H9 (cell line): ENCODE data around the gene UBXN11. TPM values are rescaled to one million over a fixed set of nuclear protein-coding genes. Genes with fewer than 3 reads are reported as not detected.

Experiments
- DNase-seq: peaks from one replicate; pipeline ENCODE4 v3.0.0-alpha.2; 2017
- H2AFZ ChIP-seq: one replicate; pipeline ENCODE4 v1.6.1; 2013; ENCODE audit warnings: mild to moderate bottlenecking, low read length, control low read depth, moderate library complexity
- H2AK5ac ChIP-seq: 2 replicates; pipeline ENCODE4 v1.6.1; 2013; ENCODE audit warnings: low read length, control low read depth, mixed read lengths; ENCODE audit not compliant: insufficient read length
- H2BK120ac ChIP-seq: one replicate; pipeline ENCODE4 v1.6.1; 2013; ENCODE audit warnings: low read depth, mild to moderate bottlenecking, low read length, control low read depth, inconsistent platforms; ENCODE audit not compliant: poor library complexity, severe bottlenecking
- H2BK12ac ChIP-seq: 2 replicates; pipeline ENCODE4 v1.6.1; 2013; ENCODE audit warnings: low read length, control low read depth, mixed read lengths, low read depth; ENCODE audit not compliant: insufficient read length
- H2BK15ac ChIP-seq: 2 replicates; pipeline ENCODE4 v1.6.1; 2013; ENCODE audit warnings: low read depth, low read length, control low read depth
- H2BK20ac ChIP-seq: one replicate; pipeline ENCODE4 v1.6.1; 2013; ENCODE audit warnings: low read depth, mild to moderate bottlenecking, low read length, control low read depth, inconsistent platforms; ENCODE audit not compliant: poor library complexity, severe bottlenecking
- H2BK5ac ChIP-seq: 2 replicates; pipeline ENCODE4 v1.6.1; 2013; ENCODE audit warnings: low read length, control low read depth, mixed read lengths; ENCODE audit not compliant: insufficient read length
- H3K14ac ChIP-seq: 2 replicates; pipeline ENCODE4 v1.6.1; 2013; ENCODE audit warnings: low read length, control low read depth; ENCODE audit not compliant: insufficient read depth
- H3K18ac ChIP-seq: 2 replicates; pipeline ENCODE4 v1.6.1; 2013; ENCODE audit warnings: low read depth, mild to moderate bottlenecking, mixed read lengths, low read length, control low read depth; ENCODE audit not compliant: insufficient read length
- H3K23ac ChIP-seq: 2 replicates; pipeline ENCODE4 v1.6.1; 2013; ENCODE audit warnings: low read length, control low read depth, mixed read lengths, low read depth; ENCODE audit not compliant: insufficient read length
- H3K23me2 ChIP-seq: 2 replicates; pipeline ENCODE4 v1.6.1; 2013; ENCODE audit warnings: low read depth, mild to moderate bottlenecking, mixed read lengths, low read length, control low read depth; ENCODE audit not compliant: insufficient read length, poor library complexity, severe bottlenecking
- H3K27ac ChIP-seq: 2 replicates; pipeline ENCODE4 v1.5.1; 2013; ENCODE audit warnings: low read length, control low read depth, mixed read lengths, low read depth; ENCODE audit not compliant: insufficient read length
- H3K27me3 ChIP-seq: 2 replicates; pipeline ENCODE4 v1.6.1; 2013; ENCODE audit warnings: low read length, control low read depth, inconsistent platforms; ENCODE audit not compliant: insufficient read depth
- H3K4ac ChIP-seq: 2 replicates; pipeline ENCODE4 v1.6.1; 2013; ENCODE audit warnings: low read depth, mild to moderate bottlenecking, control low read depth, inconsistent platforms, low read length, moderate library complexity
- H3K4me1 ChIP-seq: 2 replicates; pipeline ENCODE4 v1.6.1; 2013; ENCODE audit warnings: low read length, control low read depth, inconsistent platforms; ENCODE audit not compliant: insufficient read depth
- H3K4me2 ChIP-seq: 2 replicates; pipeline ENCODE4 v1.6.1; 2013; ENCODE audit warnings: low read length, control low read depth, mixed read lengths; ENCODE audit not compliant: insufficient read length, insufficient read depth
- H3K56ac ChIP-seq: 2 replicates; pipeline ENCODE4 v1.6.1; 2013; ENCODE audit warnings: low read depth, mild to moderate bottlenecking, mixed read lengths, low read length, control low read depth; ENCODE audit not compliant: insufficient read length
- H3K79me1 ChIP-seq: 2 replicates; pipeline ENCODE4 v1.6.1; 2013; ENCODE audit warnings: low read depth, mild to moderate bottlenecking, moderate library complexity, low read length, control low read depth, inconsistent platforms; ENCODE audit not compliant: insufficient read depth, poor library complexity, severe bottlenecking
- H3K79me2 ChIP-seq: 2 replicates; pipeline ENCODE4 v1.6.1; 2013; ENCODE audit warnings: low read length, control low read depth, inconsistent platforms; ENCODE audit not compliant: insufficient read depth
- H3K9ac ChIP-seq: 2 replicates; pipeline ENCODE4 v1.6.1; 2013; ENCODE audit warnings: low read length, control low read depth, mixed read lengths; ENCODE audit not compliant: insufficient read length; ENCODE audit errors: extremely low read depth
- H3K9me3 ChIP-seq: one replicate; pipeline ENCODE4 v1.6.1; 2013; ENCODE audit warnings: low read depth, low read length, inconsistent platforms; ENCODE audit not compliant: control insufficient read depth
- H3T11ph ChIP-seq: one replicate; pipeline ENCODE4 v1.6.1; 2013; ENCODE audit warnings: mild to moderate bottlenecking, low read length, control low read depth, inconsistent platforms
- H4K20me1 ChIP-seq: one replicate; pipeline ENCODE4 v1.6.1; 2013; ENCODE audit not compliant: control insufficient read depth, insufficient read length, insufficient read depth
- H4K5ac ChIP-seq: 2 replicates; pipeline ENCODE4 v1.6.1; 2013; ENCODE audit warnings: low read depth, mild to moderate bottlenecking, mixed read lengths, low read length, control low read depth; ENCODE audit not compliant: insufficient read length
- H4K8ac ChIP-seq: replicated peaks from 2 replicates; pipeline ENCODE4 v1.6.1; 2013; ENCODE audit warnings: low read length, control low read depth, mixed read lengths, low read depth; ENCODE audit not compliant: insufficient read length
- H4K91ac ChIP-seq: 2 replicates; pipeline ENCODE4 v1.6.1; 2013; ENCODE audit warnings: low read depth, mild to moderate bottlenecking, moderate library complexity, mixed read lengths, low read length, control low read depth; ENCODE audit not compliant: insufficient read length
- H3K27ac Mint-ChIP-seq, 3 experiments: 2 replicates in 2 of 3; 3 replicates in 1 of 3; pipeline ENCODE4 v1.8.0; 2020 to 2021; ENCODE audit warnings: mixed read lengths in 3 of 3, mild to moderate bottlenecking in 1 of 3, moderate library complexity in 1 of 3
- H3K27me3 Mint-ChIP-seq: 2 replicates; pipeline ENCODE4 v1.8.0; 2021; ENCODE audit warnings: low read depth, mild to moderate bottlenecking, moderate library complexity, mixed read lengths
- H3K36me3 Mint-ChIP-seq, 3 experiments: 2 replicates in 2 of 3; 3 replicates in 1 of 3; pipeline ENCODE4 v1.8.0; 2020 to 2021; ENCODE audit warnings: low read depth in 3 of 3, mixed read lengths in 3 of 3; ENCODE audit not compliant: insufficient read depth in 1 of 3
- H3K4me1 Mint-ChIP-seq, 2 experiments: 2 replicates each; pipeline ENCODE4 v1.8.0; 2020; ENCODE audit warnings: mixed read lengths in 2 of 2
- H3K4me3 Mint-ChIP-seq, 2 experiments: 2 replicates in 1 of 2; 3 replicates in 1 of 2; pipeline ENCODE4 v1.8.0; 2020 to 2021; ENCODE audit warnings: mild to moderate bottlenecking in 2 of 2, mixed read lengths in 2 of 2, moderate library complexity in 1 of 2
- H3K9me3 Mint-ChIP-seq, 2 experiments: 2 replicates in 1 of 2; 3 replicates in 1 of 2; pipeline ENCODE4 v1.8.0; 2020; ENCODE audit warnings: mild to moderate bottlenecking in 2 of 2, mixed read lengths in 2 of 2, moderate library complexity in 1 of 2
- WGBS: extraction: QIAGEN DNeasy Blood & Tissue Kit; methylation state at CpG from one replicate; pipeline ENCODE4 v1.1.7; 2013; ENCODE audit warnings: missing lambda C conversion rate, low lambda C conversion rate, mixed read lengths; ENCODE audit not compliant: insufficient read length; ENCODE audit errors: extremely low coverage; 5-methylcytosine and 5-hydroxymethylcytosine counted together
- total RNA-seq: library from RNA; stranded (reverse); gene quantifications from 2 replicates; pipeline ENCODE4 v1.2.1, GENCODE V29; 2021
- TF ChIP-seq, protein P1 (sequence below): fragments of 200-600 bp; sonication (generic); conservative IDR thresholded peaks from 3 replicates; pipeline ENCODE4 v1.8.0; 2021; ENCODE audit warnings: antibody characterized with exemption, mild to moderate bottlenecking

UBXN11 gene
- total RNA-seq, 1 experiment from 2014 or later = 13.7 TPM

- H3K23ac ChIP-seq = no peak overlapping the region
Measured at GRCh38 chr1:26254404-26254803, 52.0 kb downstream of the UBXN11 start.

More at GRCh38 chr1:26254404-26254803, 52.0 kb downstream of the UBXN11 start:
- Histone ChIP-seq H4K91ac (no peak overlapping the region), H3K4me1 (no peaks in the 10 kb centered on the region), H4K8ac (no peak overlapping the region), H3T11ph (no peak overlapping the region), H2AFZ (no peak overlapping the region), H4K20me1 (no peaks in the 10 kb centered on the region), H3K27me3 (no peaks in the 10 kb centered on the region), H2BK12ac (no peak overlapping the region), H4K5ac (no peak overlapping the region), H3K27ac (no peak overlapping the region), H3K79me1 (peaks cover 4% of the 10 kb centered on the region), H3K79me2 (no peaks in the 10 kb centered on the region; the same call in 1 of the 2 replicates), H3K4me2 (no peak overlapping the region), H3K14ac (no peak overlapping the region), H3K9ac (no peak overlapping the region), H3K56ac (no peak overlapping the region), H2AK5ac (no peak overlapping the region), H3K4ac (no peak overlapping the region), H2BK120ac (no peak overlapping the region), H2BK15ac (no peak overlapping the region), H2BK20ac (no peak overlapping the region), H2BK5ac (no peak overlapping the region), H3K18ac (no peak overlapping the region), H3K23me2 (no peaks in the 10 kb centered on the region), H3K9me3 (no peaks in the 10 kb centered on the region)
- no peaks in the 10 kb centered on the region for H3K27me3 Mint-ChIP-seq
- H3K27ac Mint-ChIP-seq = peak overlapping the region in 1 of 3 experiments; percentile 77; a peak in 1 of 7 replicates
- TF ChIP-seq, protein P1, sequence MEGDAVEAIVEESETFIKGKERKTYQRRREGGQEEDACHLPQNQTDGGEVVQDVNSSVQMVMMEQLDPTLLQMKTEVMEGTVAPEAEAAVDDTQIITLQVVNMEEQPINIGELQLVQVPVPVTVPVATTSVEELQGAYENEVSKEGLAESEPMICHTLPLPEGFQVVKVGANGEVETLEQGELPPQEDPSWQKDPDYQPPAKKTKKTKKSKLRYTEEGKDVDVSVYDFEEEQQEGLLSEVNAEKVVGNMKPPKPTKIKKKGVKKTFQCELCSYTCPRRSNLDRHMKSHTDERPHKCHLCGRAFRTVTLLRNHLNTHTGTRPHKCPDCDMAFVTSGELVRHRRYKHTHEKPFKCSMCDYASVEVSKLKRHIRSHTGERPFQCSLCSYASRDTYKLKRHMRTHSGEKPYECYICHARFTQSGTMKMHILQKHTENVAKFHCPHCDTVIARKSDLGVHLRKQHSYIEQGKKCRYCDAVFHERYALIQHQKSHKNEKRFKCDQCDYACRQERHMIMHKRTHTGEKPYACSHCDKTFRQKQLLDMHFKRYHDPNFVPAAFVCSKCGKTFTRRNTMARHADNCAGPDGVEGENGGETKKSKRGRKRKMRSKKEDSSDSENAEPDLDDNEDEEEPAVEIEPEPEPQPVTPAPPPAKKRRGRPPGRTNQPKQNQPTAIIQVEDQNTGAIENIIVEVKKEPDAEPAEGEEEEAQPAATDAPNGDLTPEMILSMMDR = no peak
- no peaks in the 10 kb centered on the region for H3K4me1 Mint-ChIP-seq
- no peak for DNase-seq
- H3K4me3 Mint-ChIP-seq = no peak overlapping the region
- peaks cover 2 to 3% of the 10 kb centered on the region in 2 experiments; a peak in 3 of 5 replicates for H3K9me3 Mint-ChIP-seq
- no CpG with 5 or more reads among the region's 3 CpGs for WGBS
- H3K36me3 Mint-ChIP-seq = peaks cover 50 to 75% (median 75%) of the 10 kb centered on the region in 3 experiments
